ENCODE measurements around the gene UBE2QL1.

Gene UBE2QL1

DNA sequence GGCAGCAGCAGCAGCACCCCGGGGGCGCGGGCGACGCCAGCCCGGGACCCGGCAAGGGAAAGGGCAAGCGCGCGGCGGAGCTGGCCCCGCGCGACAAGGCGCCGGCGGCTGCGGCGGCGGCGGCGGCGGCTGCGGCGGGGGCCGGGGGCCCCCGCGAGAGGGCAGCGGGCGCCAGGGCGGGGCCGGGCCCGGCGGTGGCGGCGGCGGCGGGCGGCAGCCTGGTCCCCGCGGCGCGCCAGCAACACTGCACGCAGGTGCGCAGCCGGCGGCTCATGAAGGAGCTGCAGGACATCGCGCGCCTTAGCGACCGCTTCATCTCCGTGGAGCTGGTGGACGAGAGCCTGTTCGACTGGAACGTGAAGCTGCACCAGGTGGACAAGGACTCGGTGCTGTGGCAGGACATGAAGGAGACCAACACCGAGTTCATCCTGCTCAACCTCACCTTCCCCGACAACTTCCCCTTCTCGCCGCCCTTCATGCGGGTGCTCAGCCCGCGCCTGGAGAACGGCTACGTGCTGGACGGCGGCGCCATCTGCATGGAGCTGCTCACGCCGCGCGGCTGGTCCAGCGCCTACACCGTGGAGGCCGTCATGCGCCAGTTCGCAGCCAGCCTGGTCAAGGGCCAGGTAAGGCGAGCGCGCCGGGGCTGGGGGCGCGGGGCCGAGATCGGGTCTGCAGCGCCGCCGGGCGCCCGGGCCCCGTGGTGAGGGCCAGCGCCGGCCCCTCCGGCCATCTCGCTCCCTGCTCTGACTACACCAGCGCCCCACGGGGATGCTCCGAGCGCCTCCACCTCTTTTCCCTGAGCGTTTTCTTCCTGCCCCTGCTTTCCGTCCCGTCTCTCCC lies at the start of gene UBE2QL1:
Gene UBE2QL1, plus strand, starts transcription at position 238 of the 843 bp plus-strand sequence. Its CDS starts 35 bp downstream, at position 273.
- no peak for DNase-seq

- no peak for DNase-seq
Measured at GRCh38 chr5:6399980-6400910, 48.4 kb upstream of the UBE2QL1 start.

DNA sequence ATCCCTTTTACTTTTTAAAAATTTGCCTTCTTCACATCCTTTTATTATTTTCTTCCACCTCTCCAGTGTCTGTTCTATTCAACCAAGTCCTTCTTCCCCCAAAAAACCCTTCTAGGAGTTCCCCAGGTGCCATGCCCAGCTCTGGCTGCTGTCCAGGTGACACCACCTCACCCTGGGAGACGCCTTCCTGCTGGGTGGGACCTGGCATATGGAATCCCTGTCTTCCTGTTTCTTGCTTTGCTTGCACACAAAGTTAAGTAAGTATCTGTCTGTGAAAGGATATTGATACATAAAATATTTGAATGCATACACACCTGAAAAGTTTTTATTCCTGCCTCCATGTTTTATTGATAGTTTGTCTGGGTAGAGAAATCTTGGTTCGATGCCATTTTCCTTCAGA lies 47.2 kb upstream of the UBE2QL1 start:
- no peak for DNase-seq

GRCh38 chr5:6402939-6403338 lies 45.7 kb upstream of the UBE2QL1 start:
- no peak for DNase-seq

GRCh38 chr5:6403416-6403815 lies 45.2 kb upstream of the UBE2QL1 start:
- no peak for DNase-seq

- DNase-seq = no peak
Measured at GRCh38 chr5:6404129-6404528, 44.5 kb upstream of the UBE2QL1 start.

DNA sequence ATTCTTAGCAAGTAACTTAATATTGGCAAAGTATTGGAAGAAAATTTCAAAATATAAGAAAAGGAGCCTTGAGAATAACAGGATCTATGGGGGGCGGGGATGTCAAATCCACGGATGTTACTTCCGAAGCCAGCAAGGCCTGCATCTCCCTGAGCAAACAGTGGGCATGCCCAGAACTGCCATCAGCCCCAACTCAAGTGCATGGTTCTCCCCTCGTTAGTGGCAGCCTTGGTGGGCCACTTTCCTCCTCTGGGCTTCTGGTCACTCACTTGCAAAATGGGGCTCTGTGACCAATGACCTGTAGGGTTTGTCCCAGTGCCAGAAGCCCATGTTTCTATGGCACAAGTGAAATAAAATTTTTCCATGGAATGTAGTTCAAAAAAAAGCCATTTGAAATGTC lies 43.1 kb upstream of the UBE2QL1 start:
- DNase-seq = no peak

DNA sequence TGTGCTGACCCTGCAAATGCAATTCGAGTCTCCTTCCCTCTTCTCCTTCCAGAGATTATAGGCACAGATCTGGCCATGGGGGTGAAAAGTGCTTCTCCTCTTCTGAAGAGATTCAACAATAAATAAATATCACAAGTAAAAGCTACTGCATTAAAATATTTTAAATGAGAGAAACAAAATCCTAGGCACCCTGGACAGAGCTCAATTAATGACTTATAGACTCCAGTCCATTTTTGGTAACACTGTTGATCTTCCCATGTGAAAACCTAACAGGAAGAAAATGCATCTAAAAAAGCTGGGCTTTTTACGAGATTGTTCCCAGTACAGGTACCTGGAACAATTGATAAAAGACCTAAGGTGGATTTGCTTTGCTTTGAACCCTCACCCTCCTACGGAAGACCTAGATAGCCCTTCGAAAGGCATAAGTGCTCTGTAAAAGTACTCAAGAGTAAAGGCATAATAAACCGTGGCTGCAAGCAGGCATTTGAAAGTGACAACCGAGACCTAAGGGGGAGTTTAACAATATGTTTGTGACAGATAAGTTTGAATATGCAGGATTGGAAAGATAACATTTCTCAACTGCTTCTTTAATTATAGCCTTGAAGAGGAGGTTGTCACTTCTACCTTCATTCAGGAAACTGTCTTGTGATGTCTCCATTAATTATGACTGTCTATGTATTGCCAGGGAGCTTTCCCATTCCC lies 41.0 kb upstream of the UBE2QL1 start:
- DNase-seq = no peak

DNA sequence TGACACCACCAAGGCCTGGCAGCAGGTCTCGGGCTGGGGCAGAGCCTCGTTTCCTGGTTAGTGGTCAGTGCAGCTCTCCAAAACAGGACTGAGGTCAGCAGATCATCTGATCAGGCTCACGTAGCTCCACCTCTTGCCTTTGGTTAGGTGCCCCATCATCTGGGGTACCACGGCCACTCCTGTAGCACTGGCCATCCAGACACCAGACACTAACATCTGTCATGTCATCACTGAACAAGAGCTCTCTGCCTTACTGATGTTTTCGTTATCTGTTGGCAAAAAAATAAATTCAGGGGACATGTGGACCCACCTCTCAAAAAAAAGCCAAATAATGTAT lies 40.4 kb upstream of the UBE2QL1 start:
- no peak for DNase-seq

DNA sequence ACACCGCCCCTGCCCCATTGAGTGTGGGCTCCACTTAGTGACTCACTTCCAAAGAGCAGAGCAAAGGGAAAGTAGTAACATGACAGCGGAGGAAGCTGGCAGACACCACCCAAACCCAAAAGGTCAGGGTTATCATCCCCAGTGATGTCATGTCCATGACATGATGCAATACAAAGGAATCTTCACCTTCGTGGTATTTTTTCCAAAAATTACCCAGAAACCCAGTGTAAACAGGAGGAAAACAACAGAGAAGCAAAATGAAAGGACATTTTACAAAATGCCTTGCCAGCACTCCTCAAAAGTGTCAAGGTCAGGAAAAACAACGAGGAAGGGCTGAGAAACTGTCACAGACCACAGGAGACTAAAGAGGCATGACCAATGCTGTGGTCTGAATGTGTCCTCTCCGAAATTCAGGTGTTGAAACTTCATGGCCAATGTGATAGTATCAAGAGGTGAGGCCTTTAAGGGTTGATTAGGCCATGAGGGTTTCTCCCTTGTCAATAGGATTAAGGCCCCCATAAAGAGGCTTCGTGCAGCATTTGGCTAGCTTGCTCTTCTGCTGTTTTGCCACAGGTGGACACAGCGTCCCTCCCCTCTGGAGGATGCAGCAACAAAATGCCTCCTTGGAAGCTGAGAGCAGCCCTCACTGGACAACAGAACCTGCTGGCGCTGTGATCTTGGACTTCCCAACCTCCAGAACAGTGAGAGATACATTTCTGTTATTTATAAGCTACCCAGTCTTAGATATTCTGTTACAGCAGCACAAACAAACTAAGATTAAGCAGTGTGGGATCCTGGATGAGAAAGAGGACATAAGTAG lies 39.8 kb upstream of the UBE2QL1 start:
- no peak for DNase-seq

DNA sequence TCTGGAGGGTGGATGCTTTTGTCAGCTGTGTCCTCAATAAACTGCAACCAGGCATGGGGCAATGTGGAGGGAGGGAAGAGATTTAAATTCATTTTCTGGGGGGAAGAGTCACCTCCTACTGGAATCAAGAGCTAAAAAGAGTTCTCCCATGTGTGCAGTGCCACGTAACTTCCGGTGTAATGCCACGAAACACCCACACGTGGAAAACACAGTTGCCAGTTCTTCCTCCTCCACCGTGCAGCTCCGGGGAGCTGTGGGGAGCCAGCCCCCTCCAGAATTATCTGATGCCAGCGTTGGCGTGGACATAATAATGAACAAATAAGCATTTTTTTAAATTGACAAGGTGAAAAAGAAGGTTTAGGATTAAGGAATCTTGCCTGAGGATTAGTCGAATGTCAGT lies 38.2 kb upstream of the UBE2QL1 start:
- DNase-seq = no peak

DNA sequence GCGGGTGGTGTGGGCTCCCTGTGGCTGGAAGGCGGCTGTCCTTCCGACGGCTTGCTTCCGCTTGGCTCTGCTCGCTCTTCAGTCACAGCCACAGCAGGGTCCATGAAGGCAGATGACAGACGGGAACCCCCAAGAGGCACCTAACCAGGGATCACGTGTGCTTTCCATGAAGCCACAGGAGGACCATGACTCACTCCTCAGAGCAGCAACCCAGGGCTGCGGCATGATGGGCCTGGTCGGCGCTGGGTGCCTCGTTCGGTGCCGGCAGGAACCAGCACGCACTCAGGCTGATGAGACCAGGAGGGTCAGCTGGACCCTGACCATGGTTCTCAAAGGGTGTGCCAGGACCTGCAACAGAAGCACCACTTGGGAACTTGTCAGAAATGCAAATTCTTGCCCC lies 37.5 kb upstream of the UBE2QL1 start:
- DNase-seq = no peak

DNA sequence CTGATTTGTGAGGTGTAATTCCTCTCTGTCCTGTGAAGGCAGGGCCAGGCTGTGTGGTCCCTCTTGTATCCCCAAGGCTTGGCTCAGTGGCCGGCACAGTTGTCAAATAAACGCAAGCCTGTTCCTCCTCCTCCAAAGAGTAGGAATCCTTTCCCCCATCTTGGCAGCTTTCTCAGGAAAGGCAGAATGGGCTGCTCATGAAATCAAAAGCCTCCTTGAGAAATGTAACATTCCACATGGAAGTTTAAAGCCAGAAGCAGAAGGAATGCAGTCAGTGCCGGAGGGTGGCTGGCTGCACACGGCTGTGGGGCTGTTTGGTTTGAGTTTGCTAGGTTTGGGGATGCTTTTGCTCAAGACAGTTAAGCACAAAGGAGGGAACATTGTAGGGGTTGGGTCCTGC lies 35.8 kb upstream of the UBE2QL1 start:
- no peak for DNase-seq

DNA sequence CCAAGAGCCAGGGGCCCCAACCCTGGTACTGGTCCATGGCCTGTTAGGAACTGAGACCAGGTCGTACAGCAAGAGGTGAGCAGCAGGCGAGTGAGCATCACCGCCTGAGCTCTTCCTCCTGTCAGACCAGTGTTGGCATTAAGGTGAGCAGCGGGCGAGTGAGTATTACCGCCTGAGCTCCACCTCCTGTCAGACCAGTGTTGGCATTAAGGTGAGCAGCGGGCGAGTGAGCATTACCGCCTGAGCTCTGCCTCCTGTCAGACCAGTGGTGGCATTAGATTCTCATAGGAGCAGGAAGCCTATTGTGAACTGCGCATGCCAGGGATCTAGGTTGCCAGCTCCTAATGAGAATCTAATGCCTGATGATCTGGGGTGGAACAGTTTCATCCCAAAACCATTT lies 31.0 kb upstream of the UBE2QL1 start:
- no peak for DNase-seq

GRCh38 chr5:6418679-6419276 lies 29.9 kb upstream of the UBE2QL1 start:
- DNase-seq = no peak

GRCh38 chr5:6419340-6419852 lies 29.3 kb upstream of the UBE2QL1 start:
- no peak for DNase-seq

GRCh38 chr5:6423327-6424109 lies 25.1 kb upstream of the UBE2QL1 start:
- DNase-seq = no peak

- no peak for DNase-seq
Measured at GRCh38 chr5:6424110-6424659, 24.5 kb upstream of the UBE2QL1 start.

GRCh38 chr5:6424700-6425099 lies 24.0 kb upstream of the UBE2QL1 start:
- DNase-seq = no peak

DNA sequence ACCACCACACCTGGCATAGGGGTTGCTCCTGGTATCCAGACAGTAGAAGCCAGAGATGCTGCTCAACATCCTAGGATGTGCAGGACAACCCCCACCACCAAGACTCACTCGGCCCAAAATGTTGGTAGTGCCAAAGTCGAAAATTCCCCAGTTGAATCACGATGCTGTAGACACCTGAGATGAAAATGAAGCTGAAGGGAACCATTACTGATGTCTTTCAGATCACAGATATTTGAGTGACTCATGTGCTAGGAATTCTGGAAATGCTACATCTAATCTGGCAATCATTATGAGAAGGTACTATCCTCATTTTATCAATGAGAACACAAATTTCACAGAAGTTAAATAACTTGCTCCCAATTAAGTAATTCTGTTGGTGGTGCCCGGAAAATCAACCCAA lies 21.0 kb upstream of the UBE2QL1 start:
- DNase-seq = no peak
